Psoas muscle (tissue), 8 donors: Measurements from ENCODE around the gene DYNC1LI2. TPM values are rescaled to one million over a fixed set of nuclear protein-coding genes. Genes with fewer than 3 reads are reported as not detected.
A peak's percentile ranks its signal among the peaks of the same experiment; 100 is the strongest.

Source experiments
- ATAC-seq, 4 donors: fragments of 200-7000 bp; cut with Tn5 transposase; one replicate each; pipeline ENCODE4 v1.9.1; 2020; ENCODE audit warnings: moderate library complexity in 3 of 4, mild to moderate bottlenecking in 2 of 4
- DNase-seq, 2 donors: peaks; one replicate each; pipeline ENCODE4 v3.0.0-alpha.2; 2020
- H3K27ac ChIP-seq: fragments of 200-600 bp; one replicate; pipeline ENCODE4 v1.8.0; 2022
- H3K27me3 ChIP-seq, 3 donors: fragments of 200-600 bp in 1 of 3; one replicate each; pipeline versions ENCODE4 v1.6.1 to v1.8.0; 2013 to 2022; ENCODE audit warnings: low read length in 2 of 3, mild to moderate bottlenecking in 2 of 3, moderate library complexity in 1 of 3; ENCODE audit not compliant: insufficient read depth in 3 of 3
- H3K36me3 ChIP-seq, 2 donors: fragments of 200-600 bp in 1 of 2; one replicate each; pipeline versions ENCODE4 v1.6.1 to v1.8.0; 2013 to 2022; ENCODE audit warnings: low read depth in 1 of 2, mild to moderate bottlenecking in 1 of 2, moderate library complexity in 1 of 2; ENCODE audit not compliant: insufficient read depth in 1 of 2
- H3K4me1 ChIP-seq: fragments of 200-600 bp; one replicate; pipeline ENCODE4 v1.8.0; 2022
- H3K4me3 ChIP-seq: fragments of 200-600 bp; one replicate; pipeline ENCODE4 v1.8.0; 2022; ENCODE audit warnings: mild to moderate bottlenecking
- H3K9me3 ChIP-seq: fragments of 200-600 bp; one replicate; pipeline ENCODE4 v1.8.0; 2022
- WGBS, 3 donors: extraction: QIAGEN DNeasy Blood & Tissue Kit; methylation state at CpG; one replicate each; pipeline versions ENCODE4 v1.1.6 to v1.1.7; 2013; 5-methylcytosine and 5-hydroxymethylcytosine counted together
- intact Hi-C, 2 donors: fragments of 100-400 bp; cut with DNase I; formaldehyde crosslinking; loops; one replicate each; pipeline versions ENCODE4 v1.11.0 to v1.14.2; 2022
- polyA plus RNA-seq, 3 donors: library from polyadenylated mRNA; stranded (reverse); fragments of 200-250 nt; gene quantifications; one replicate each; pipeline ENCODE4 v1.2.3, GENCODE V29; 2013
- total RNA-seq, 4 donors: library from RNA; stranded (reverse); fragmentation: NEBNext Ultra II Directional in 2 of 4; extraction: Animal tissue kit (Norgen Biotek cat#: 25700) in 2 of 4; gene quantifications; one replicate each; pipeline versions ENCODE4 v1.2.1 to v1.2.4, GENCODE V29; 2021 to 2023
- TF ChIP-seq, protein P1 (sequence below): fragments of 200-600 bp; IDR thresholded peaks from one replicate; pipeline ENCODE4 v1.8.0; 2022; ENCODE audit warnings: antibody characterized with exemption
- donor health status: healthy with polysubstance abuse.
- donor health status: DM: no; HTN: no; CAD: no; lungs with moderate emphysema.
- donor health status: Bipolar disorder and iron deficiency.
- donor health status: healthy.
- donor health status: DM: yes; HTN: yes; CAD: no.
- donor health status: DM: no; HTN: no; CAD: no.
- donor health status: DM: no; HTN: no; CAD: no.
- donor health status: DM: yes; HTN: yes; CAD: no.

DYNC1LI2 gene
- total and polyA plus RNA-seq, 7 donors: 30.8 to 76.0 (median 63.5) TPM

DNA sequence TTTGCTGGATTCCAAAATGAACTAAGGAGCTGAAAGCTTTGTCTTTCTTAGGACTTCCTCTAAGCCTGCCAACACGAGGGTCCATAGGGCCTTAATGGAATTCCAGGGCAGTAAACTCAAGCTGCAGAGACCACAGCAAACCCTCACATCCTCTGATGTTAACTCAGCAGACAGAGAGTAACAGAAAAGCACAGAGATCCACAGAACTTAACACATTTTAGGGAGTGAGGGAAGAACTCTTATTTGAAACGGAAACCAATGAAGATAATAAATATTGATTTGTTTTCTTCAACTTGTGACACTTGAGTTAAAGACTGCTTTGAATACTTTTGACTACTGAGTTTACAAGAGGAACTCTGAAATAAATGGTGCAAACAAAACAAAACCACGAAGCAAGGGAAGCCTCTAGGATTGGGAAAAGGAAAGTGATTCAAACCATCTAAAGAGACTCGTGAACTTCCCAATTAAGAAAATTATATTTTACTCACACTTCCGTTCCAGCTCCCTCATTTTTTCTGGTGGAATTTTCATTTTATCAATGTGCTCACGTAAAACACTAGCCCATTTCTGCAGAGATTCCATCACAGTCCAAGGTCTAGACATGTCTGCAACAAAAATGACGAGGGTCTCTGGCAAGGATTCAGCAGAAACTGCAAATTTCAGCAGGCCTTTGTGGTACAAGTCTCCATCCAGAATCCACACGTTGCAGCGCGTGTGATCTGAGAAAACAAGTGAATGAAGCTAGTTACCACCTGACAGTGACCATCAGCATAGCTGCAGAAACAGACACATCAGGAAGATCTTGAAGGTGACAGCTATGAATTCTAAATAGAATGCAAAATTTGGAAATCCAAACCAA is 9.2 kb downstream of the DYNC1LI2 start:
- Histone ChIP-seq H3K4me1 (peaks cover 42% of the 10 kb centered on the region), H3K27ac (peak overlapping the region; percentile 83), H3K27me3 (no peaks in the 10 kb centered on the region), H3K36me3 (peaks cover 12 to 70% of the 10 kb centered on the region in 2 donors), H3K9me3 (no peaks in the 10 kb centered on the region), H3K4me3 (peak overlapping the region; percentile 23)
- ATAC-seq (no peak), DNase-seq (no peak)
- TF ChIP-seq, protein P1, sequence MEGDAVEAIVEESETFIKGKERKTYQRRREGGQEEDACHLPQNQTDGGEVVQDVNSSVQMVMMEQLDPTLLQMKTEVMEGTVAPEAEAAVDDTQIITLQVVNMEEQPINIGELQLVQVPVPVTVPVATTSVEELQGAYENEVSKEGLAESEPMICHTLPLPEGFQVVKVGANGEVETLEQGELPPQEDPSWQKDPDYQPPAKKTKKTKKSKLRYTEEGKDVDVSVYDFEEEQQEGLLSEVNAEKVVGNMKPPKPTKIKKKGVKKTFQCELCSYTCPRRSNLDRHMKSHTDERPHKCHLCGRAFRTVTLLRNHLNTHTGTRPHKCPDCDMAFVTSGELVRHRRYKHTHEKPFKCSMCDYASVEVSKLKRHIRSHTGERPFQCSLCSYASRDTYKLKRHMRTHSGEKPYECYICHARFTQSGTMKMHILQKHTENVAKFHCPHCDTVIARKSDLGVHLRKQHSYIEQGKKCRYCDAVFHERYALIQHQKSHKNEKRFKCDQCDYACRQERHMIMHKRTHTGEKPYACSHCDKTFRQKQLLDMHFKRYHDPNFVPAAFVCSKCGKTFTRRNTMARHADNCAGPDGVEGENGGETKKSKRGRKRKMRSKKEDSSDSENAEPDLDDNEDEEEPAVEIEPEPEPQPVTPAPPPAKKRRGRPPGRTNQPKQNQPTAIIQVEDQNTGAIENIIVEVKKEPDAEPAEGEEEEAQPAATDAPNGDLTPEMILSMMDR: no peak
- intact Hi-C loops: no loop called here
- 38 to 44% (median 40%) methylated on average over 10 of the region's 10 CpGs for WGBS, 3 donors

DNA sequence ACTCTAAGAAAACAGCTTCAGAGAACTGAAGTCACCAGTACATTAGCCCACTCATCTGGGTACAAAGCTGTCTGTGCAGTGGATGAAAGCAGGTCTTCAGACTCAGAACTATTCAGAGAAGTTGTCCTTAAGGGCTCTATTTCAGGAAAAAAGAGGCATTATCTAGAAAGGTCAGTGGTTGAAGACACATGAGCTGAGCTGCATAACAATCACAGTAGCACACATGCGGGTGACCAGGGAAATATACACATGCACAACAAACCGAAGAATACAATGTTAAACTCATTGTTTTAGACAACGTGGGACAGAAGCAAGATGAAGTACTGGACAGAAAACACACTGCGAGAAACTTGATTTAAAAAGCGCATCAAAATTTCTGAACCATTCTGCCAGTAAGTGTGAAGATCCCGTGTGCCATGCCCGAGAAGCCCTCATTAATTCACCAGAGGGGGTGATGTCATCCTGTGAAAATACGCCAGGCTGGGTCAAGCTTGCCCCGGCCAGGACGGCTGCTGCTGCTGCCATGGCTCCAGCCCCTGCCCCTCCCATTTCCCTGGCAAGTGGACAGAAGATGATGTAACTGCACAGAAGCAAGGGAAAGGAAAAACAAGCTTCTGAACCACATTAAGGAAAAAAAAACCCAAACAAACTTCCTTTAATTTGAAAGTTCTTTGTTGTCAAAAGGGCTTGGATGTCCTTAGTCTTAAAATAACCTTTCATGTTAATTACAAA is 10.1 kb downstream of the DYNC1LI2 start:
- TF ChIP-seq, protein P1: no peak
- Histone ChIP-seq H3K36me3 (peaks cover 12 to 70% of the 10 kb centered on the region in 2 donors), H3K27me3 (no peaks in the 10 kb centered on the region), H3K4me1 (peaks cover 42% of the 10 kb centered on the region), H3K9me3 (no peaks in the 10 kb centered on the region), H3K4me3 (peak overlapping the region; percentile 23), H3K27ac (peak overlapping the region; percentile 83)
- ATAC-seq (peak; percentile 96 to 98 (median 98)), DNase-seq (peak; percentile 84 to 93)
- 8 to 9% (median 9%) methylated on average over 10 of the region's 10 CpGs for WGBS, 3 donors
- intact Hi-C loops: no loop called here

DNA sequence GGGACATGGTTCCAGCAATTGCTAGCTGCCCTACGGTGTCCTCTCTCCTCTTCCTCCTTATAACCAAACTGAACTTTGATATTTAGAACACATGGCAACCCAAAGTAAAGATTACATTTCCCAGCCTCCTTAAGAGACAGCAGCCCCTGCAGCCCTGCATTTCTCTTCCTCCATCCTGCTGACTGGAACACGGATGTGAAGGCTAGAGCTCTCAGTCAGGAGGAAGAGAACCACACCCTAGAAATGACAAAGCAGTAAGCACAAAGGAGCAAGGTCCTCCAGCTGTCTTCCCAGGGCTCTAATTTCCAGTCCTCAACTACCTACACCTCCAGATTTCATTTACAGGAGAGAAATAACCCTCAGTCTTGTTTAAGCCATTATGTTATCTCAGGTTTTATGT is 10.9 kb downstream of the DYNC1LI2 start:
- TF ChIP-seq, protein P1: no peak
- H3K36me3 ChIP-seq: peaks cover 9 to 70% of the 10 kb centered on the region in 2 donors
- no peaks in the 10 kb centered on the region for H3K27me3 ChIP-seq
- DNase-seq (no peak), ATAC-seq (peak; percentile 36 to 47 (median 42))
- no peak overlapping the region for H3K4me3 ChIP-seq
- H3K9me3 ChIP-seq: no peaks in the 10 kb centered on the region
- intact Hi-C loops: no loop called here
- H3K27ac ChIP-seq: peak overlapping the region; percentile 83
- H3K4me1 ChIP-seq: peaks cover 42% of the 10 kb centered on the region
- WGBS, 3 donors: 20 to 49% (median 20%) methylated on average over 2 of the region's 2 CpGs

DNA sequence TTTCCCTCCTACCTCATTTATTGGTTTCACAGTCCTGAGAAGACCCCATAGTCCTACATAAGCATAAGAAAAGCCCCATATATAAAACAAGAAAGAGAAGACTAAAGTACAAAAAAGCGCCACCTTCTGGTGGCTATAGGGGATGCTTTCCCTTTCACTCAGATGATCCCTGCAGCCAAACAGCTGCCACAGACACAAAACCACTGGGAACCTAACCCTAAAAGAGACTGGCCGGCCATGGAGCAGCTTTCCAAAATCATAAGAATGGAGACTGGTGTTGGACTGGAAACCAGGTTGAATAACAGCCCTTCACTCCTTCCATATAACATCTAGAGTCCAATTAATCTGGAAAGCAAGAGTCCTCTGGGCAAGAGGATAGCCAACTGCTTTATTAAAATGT is 11.4 kb downstream of the DYNC1LI2 start:
- TF ChIP-seq, protein P1: peak; percentile 51
- no peaks in the 10 kb centered on the region for H3K9me3 ChIP-seq
- no peak overlapping the region for H3K4me3 ChIP-seq
- DNase-seq (no peak), ATAC-seq (peak in 3 of 4 donors; percentile 30 to 41 (median 31))
- H3K27me3 ChIP-seq: no peaks in the 10 kb centered on the region
- peak overlapping the region; percentile 83 for H3K27ac ChIP-seq
- WGBS, 3 donors: 36 to 55% (median 39%) methylated on average over 2 of the region's 2 CpGs
- H3K4me1 ChIP-seq: peaks cover 42% of the 10 kb centered on the region
- intact Hi-C loops: no loop called here
- H3K36me3 ChIP-seq: peaks cover 9 to 70% of the 10 kb centered on the region in 2 donors
